K562 (cell line): ENCODE measurements around the gene ZFP62. TPM values are rescaled to one million over a fixed set of nuclear protein-coding genes. Genes with fewer than 3 reads are reported as not detected.

Experiments used
- CEBPG ChIP-seq, 3 experiments: fragments of 200-800 bp in 1 of 3; sonication (Bioruptor generic) in 1 of 3; sonication (generic) in 1 of 3; formaldehyde crosslinking in 1 of 3; IDR thresholded peaks in 2 of 3; conservative IDR thresholded peaks in 1 of 3; 2 replicates each; pipeline versions ENCODE4 v1.6.1 to v1.8.0; 2016 to 2022; ENCODE audit warnings: missing compliant biosample characterization in 2 of 3, missing genetic modification characterization in 2 of 3, mild to moderate bottlenecking in 1 of 3, missing genetic modification reagents in 1 of 3
- KDM4B ChIP-seq, 2 experiments: fragments of 450-650 bp in 1 of 2; sonication (generic) in 1 of 2; IDR thresholded peaks; 2 replicates each; pipeline ENCODE4 v1.6.1; 2016 to 2017; ENCODE audit warnings: borderline replicate concordance in 2 of 2, antibody characterized with exemption in 1 of 2, low read depth in 1 of 2, mild to moderate bottlenecking in 1 of 2
- XRCC3 ChIP-seq: fragments of 450-650 bp; IDR thresholded peaks from 2 replicates; pipeline ENCODE4 v1.6.1; 2017; ENCODE audit warnings: mild to moderate bottlenecking, moderate library complexity
- ZBTB5 ChIP-seq: fragments of 450-650 bp; IDR thresholded peaks from 2 replicates; pipeline ENCODE4 v1.6.1; 2017; ENCODE audit warnings: antibody characterized with exemption
- ZNF174 ChIP-seq: fragments of 250-450 bp; sonication (Bioruptor Pico); IDR thresholded peaks from 2 replicates; pipeline ENCODE4 v1.4.0; 2020; ENCODE audit warnings: mild to moderate bottlenecking
- ZNF512 ChIP-seq: IDR thresholded peaks from 2 replicates; pipeline ENCODE4 v1.6.1; 2016; ENCODE audit warnings: missing genetic modification characterization, missing compliant biosample characterization
- polyA plus RNA-seq, 8 experiments: library from polyadenylated mRNA; depleted of rRNA in 4 of 8; stranded (reverse) in 5 of 8; unstranded in 3 of 8; fragments of >200 nt; fragmentation: Nextera tagmentation in 2 of 8; fragmentation: Illumina TruSeq in 1 of 8; extraction: Ambion mirVana in 2 of 8; extraction: Trizol in 1 of 8; gene quantifications; 2 replicates each; pipeline versions ENCODE4 v1.2.1 to v1.2.3, GENCODE V29; 2011 to 2014; ENCODE audit warnings: inconsistent platforms in 1 of 8, missing spikeins in 1 of 8
- total RNA-seq, 7 experiments: library from RNA; depleted of rRNA in 6 of 7; stranded (reverse); fragments of >200 nt in 6 of 7; fragmentation: Illumina TruSeq in 2 of 7; extraction: Trizol in 2 of 7; gene quantifications; 2 replicates each; pipeline versions ENCODE4 v1.2.1 to v1.2.3, GENCODE V29; 2011 to 2021; ENCODE audit warnings: low replicate concordance in 1 of 7
- TF ChIP-seq, protein P1 (sequence below): sonication (generic); formaldehyde crosslinking; IDR thresholded peaks from 2 replicates; pipeline ENCODE4 v1.8.0; 2022; ENCODE audit warnings: mild to moderate bottlenecking, missing genetic modification reagents
- TF ChIP-seq, protein P2 (sequence below): fragments of 150-350 bp; IDR thresholded peaks from 2 replicates; pipeline ENCODE4 v1.6.1; 2014; ENCODE audit warnings: low read depth, mild to moderate bottlenecking, low read length, borderline replicate concordance
- TF ChIP-seq, protein P3 (sequence below): fragments of 450-650 bp; IDR thresholded peaks from 2 replicates; pipeline ENCODE4 v1.6.1; 2016; ENCODE audit warnings: low read depth

ZFP62 gene
- total and polyA plus RNA-seq, 9 of the 15 experiments (the other 6 are each of a cell fraction or from before 2014, with no cell fraction given) = 12.2 to 37.5 (median 25.0) TPM

DNA sequence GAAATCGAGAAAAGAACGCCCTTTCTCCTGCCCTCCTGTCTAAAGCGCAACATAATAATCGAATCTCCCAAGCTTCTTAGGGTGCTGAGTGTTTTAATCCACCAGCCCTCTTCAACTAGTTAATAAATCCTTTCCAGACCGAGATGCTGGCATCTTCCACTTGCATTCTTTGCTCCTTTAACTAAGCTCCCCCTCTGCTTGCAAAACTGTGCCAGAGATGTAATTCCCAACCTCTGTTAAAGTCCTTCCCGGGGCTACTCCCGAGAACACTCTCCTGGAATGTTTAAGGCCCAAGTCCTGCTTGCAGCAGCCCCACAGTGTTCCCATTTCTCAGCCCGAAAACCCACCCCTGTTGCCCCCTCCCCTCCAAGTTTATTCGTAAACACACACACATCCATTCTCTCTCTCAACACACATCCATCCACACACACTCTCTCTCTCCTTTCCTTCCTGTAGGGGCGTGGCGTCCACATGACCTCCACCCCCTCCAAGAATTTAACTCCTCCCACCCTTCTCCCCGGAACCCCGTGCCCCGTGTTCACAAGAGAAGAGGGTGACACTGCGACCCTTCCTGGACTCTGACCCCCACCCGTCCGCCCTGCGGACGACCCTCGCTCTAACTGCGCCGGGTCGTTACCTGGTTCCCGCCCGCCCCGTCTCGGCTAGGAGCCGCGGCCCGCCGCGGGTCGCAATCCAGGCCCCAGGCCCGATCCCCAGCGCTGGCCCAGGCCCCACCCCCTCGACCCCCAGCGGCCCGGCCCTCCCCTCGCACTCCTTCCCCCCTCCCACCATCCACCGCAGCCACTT, 51.5 kb downstream of the ZFP62 start (continued):
- TF ChIP-seq ZBTB5 (no peak), KDM4B (IDR thresholded peaks at IDR 0.05; ENCODE audit: borderline replicate concordance in 2 of 2, low read depth in 1 of 2) (no peak), CEBPG (CRISPR knock-in tag; IDR thresholded peaks at IDR 0.05) (no peak), CEBPG (tag; conservative IDR thresholded peaks at IDR 0.05 in 1 of 2, IDR thresholded peaks at IDR 0.05 in 1 of 2) (no peak), ZNF512 (tag) (no peak), XRCC3 (no peak), ZNF174 (CRISPR knock-in tag) (no peak)
- TF ChIP-seq, protein P1, sequence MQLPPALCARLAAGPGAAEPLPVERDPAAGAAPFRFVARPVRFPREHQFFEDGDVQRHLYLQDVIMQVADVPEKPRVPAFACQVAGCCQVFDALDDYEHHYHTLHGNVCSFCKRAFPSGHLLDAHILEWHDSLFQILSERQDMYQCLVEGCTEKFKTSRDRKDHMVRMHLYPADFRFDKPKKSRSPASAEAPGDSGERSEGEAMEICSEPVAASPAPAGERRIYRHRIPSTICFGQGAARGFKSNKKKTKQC (CRISPR knock-in tag) = no peak
- TF ChIP-seq, protein P2, sequence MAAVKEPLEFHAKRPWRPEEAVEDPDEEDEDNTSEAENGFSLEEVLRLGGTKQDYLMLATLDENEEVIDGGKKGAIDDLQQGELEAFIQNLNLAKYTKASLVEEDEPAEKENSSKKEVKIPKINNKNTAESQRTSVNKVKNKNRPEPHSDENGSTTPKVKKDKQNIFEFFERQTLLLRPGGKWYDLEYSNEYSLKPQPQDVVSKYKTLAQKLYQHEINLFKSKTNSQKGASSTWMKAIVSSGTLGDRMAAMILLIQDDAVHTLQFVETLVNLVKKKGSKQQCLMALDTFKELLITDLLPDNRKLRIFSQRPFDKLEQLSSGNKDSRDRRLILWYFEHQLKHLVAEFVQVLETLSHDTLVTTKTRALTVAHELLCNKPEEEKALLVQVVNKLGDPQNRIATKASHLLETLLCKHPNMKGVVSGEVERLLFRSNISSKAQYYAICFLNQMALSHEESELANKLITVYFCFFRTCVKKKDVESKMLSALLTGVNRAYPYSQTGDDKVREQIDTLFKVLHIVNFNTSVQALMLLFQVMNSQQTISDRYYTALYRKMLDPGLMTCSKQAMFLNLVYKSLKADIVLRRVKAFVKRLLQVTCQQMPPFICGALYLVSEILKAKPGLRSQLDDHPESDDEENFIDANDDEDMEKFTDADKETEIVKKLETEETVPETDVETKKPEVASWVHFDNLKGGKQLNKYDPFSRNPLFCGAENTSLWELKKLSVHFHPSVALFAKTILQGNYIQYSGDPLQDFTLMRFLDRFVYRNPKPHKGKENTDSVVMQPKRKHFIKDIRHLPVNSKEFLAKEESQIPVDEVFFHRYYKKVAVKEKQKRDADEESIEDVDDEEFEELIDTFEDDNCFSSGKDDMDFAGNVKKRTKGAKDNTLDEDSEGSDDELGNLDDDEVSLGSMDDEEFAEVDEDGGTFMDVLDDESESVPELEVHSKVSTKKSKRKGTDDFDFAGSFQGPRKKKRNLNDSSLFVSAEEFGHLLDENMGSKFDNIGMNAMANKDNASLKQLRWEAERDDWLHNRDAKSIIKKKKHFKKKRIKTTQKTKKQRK = no peak
- TF ChIP-seq, protein P3, sequence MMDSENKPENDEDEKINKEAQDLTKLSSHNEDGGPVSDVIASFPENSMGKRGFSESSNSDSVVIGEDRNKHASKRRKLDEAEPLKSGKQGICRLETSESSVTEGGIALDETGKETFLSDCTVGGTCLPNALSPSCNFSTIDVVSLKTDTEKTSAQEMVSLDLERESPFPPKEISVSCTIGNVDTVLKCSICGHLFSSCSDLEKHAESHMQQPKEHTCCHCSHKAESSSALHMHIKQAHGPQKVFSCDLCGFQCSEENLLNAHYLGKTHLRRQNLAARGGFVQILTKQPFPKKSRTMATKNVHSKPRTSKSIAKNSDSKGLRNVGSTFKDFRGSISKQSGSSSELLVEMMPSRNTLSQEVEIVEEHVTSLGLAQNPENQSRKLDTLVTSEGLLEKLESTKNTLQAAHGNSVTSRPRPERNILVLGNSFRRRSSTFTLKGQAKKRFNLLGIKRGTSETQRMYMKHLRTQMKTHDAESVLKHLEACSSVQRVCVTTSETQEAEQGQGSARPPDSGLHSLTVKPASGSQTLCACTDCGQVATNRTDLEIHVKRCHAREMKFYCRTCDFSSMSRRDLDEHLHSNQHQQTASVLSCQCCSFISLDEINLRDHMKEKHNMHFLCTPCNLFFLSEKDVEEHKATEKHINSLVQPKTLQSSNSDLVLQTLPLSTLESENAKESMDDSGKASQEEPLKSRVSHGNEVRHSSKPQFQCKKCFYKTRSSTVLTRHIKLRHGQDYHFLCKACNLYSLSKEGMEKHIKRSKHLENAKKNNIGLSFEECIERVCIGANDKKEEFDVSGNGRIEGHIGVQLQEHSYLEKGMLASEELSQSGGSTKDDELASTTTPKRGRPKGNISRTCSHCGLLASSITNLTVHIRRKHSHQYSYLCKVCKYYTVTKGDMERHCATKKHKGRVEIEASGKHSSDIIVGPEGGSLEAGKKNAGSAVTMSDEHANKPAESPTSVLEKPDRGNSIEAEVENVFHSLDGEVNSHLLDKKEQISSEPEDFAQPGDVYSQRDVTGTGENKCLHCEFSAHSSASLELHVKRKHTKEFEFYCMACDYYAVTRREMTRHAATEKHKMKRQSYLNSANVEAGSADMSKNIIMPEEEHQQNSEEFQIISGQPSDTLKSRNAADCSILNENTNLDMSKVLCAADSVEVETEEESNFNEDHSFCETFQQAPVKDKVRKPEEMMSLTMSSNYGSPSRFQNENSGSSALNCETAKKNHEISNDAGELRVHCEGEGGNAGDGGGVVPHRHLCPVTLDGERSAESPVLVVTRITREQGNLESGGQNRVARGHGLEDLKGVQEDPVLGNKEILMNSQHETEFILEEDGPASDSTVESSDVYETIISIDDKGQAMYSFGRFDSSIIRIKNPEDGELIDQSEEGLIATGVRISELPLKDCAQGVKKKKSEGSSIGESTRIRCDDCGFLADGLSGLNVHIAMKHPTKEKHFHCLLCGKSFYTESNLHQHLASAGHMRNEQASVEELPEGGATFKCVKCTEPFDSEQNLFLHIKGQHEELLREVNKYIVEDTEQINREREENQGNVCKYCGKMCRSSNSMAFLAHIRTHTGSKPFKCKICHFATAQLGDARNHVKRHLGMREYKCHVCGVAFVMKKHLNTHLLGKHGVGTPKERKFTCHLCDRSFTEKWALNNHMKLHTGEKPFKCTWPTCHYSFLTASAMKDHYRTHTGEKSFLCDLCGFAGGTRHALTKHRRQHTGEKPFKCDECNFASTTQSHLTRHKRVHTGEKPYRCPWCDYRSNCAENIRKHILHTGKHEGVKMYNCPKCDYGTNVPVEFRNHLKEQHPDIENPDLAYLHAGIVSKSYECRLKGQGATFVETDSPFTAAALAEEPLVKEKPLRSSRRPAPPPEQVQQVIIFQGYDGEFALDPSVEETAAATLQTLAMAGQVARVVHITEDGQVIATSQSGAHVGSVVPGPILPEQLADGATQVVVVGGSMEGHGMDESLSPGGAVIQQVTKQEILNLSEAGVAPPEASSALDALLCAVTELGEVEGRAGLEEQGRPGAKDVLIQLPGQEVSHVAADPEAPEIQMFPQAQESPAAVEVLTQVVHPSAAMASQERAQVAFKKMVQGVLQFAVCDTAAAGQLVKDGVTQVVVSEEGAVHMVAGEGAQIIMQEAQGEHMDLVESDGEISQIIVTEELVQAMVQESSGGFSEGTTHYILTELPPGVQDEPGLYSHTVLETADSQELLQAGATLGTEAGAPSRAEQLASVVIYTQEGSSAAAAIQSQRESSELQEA = no peak
